GM13976 (cell line): ENCODE data around the gene MR1.
A peak's percentile ranks its signal among the peaks of the same experiment; 100 is the strongest.

Source experiments
- DNase-seq: peaks from one replicate; pipeline ENCODE4 v3.0.0; 2012; ENCODE audit warnings: low spot score
- CTCF ChIP-seq: IDR thresholded peaks from 2 replicates; pipeline ENCODE4 v1.5.1; 2012; ENCODE audit warnings: borderline replicate concordance, mild to moderate bottlenecking; ENCODE audit not compliant: insufficient read depth; ENCODE audit errors: extremely low read depth, missing control alignments, control extremely low read depth
- in situ Hi-C: fragments of 300-500 bp; cut with MboI; formaldehyde crosslinking; loops from one replicate; pipeline ENCODE4 v1.12.0; 2022; ENCODE audit warnings: low sequenced_read_pairs, mixed read lengths, inconsistent platforms; ENCODE audit not compliant: unreplicated experiment

The MR1 gene

GRCh38 chr1:181102841-181103240 is 69.1 kb downstream of the MR1 start:
- no peak for TF ChIP-seq CTCF
- in situ Hi-C loops = no loop called here
- DNase-seq = no peak

GRCh38 chr1:181103399-181103798 is 69.6 kb downstream of the MR1 start:
- DNase-seq = no peak
- in situ Hi-C loops = no loop called here
- no peak for TF ChIP-seq CTCF

GRCh38 chr1:181104042-181104789 is 70.4 kb downstream of the MR1 start:
- in situ Hi-C loops = no loop called here
- TF ChIP-seq CTCF = no peak
- peak; percentile 51 for DNase-seq

GRCh38 chr1:181104790-181105133 is 71.0 kb downstream of the MR1 start:
- DNase-seq = peak; percentile 36
- no peak for TF ChIP-seq CTCF
- in situ Hi-C loops = no loop called here

- in situ Hi-C loops = no loop called here
- DNase-seq = peak; percentile 95
- TF ChIP-seq CTCF = no peak
Measured at GRCh38 chr1:181105134-181106021, 71.6 kb downstream of the MR1 start.

GRCh38 chr1:181106022-181106312 is 72.2 kb downstream of the MR1 start:
- DNase-seq = no peak
- no peak for TF ChIP-seq CTCF
- in situ Hi-C loops = no loop called here
